OCI-LY1 (cell line): ENCODE results near the gene SHANK3.

Experiments used
- CTCF ChIP-seq: fragments of 200-600 bp; sonication (generic), shearing (Covaris generic); IDR thresholded peaks from 2 replicates; pipeline ENCODE4 v1.5.1; 2017; ENCODE audit warnings: mild to moderate bottlenecking, antibody characterized with exemption, low read length, moderate library complexity, mixed read lengths
- EZH2 ChIP-seq: fragments of 200-600 bp; sonication (generic), shearing (Covaris generic); IDR thresholded peaks from 2 replicates; pipeline ENCODE4 v1.8.0; 2017; ENCODE audit warnings: borderline replicate concordance, mixed run types, mild to moderate bottlenecking, antibody characterized with exemption, low read length, moderate library complexity, mixed read lengths

- no peak for TF ChIP-seq CTCF
- TF ChIP-seq EZH2: no peak
These were observed 26.6 kb downstream of the SHANK3 start for GRCh38 chr22:50699001-50699755.
